GM19035 (cell line): ENCODE measurements around the gene SLC46A2.

Experiments
- ATAC-seq: cut with Tn5 transposase; IDR thresholded peaks from one replicate; pipeline ENCODE4 v1.9.1; 2021; ENCODE audit not compliant: unreplicated experiment

The SLC46A2 gene

GRCh38 chr9:112890106-112891081 lies at the start of gene SLC46A2:
TSS of gene SLC46A2 (minus strand) at chr9:112890876. CDS start at chr9:112890681, 195 bp downstream.
- no peak for ATAC-seq

GRCh38 chr9:112939418-112939817 lies 48.7 kb upstream of the SLC46A2 start:
- no peak for ATAC-seq

- no peak for ATAC-seq
Observed at GRCh38 chr9:112933696-112934095, 43.0 kb upstream of the SLC46A2 start.

GRCh38 chr9:112925058-112925641 lies 34.5 kb upstream of the SLC46A2 start:
- no peak for ATAC-seq

- ATAC-seq: peak; percentile 59
Observed at GRCh38 chr9:112921549-112921948, 30.9 kb upstream of the SLC46A2 start.

GRCh38 chr9:112917987-112918362 lies 27.3 kb upstream of the SLC46A2 start:
- no peak for ATAC-seq

- no peak for ATAC-seq
Observed at GRCh38 chr9:112917047-112917986, 26.6 kb upstream of the SLC46A2 start.

GRCh38 chr9:112914524-112914923 lies 23.8 kb upstream of the SLC46A2 start:
- ATAC-seq: no peak

- ATAC-seq: no peak
Observed at GRCh38 chr9:112913326-112913725, 22.6 kb upstream of the SLC46A2 start.

GRCh38 chr9:112912636-112913035 lies 22.0 kb upstream of the SLC46A2 start:
- ATAC-seq: no peak

GRCh38 chr9:112911736-112912135 lies 21.1 kb upstream of the SLC46A2 start:
- no peak for ATAC-seq

- no peak for ATAC-seq
Observed at GRCh38 chr9:112905084-112905483, 14.4 kb upstream of the SLC46A2 start.

- no peak for ATAC-seq
Observed at GRCh38 chr9:112900901-112901300, 10.2 kb upstream of the SLC46A2 start.

- no peak for ATAC-seq
Observed at GRCh38 chr9:112900488-112900887, 9.8 kb upstream of the SLC46A2 start.

- ATAC-seq: no peak
Observed at GRCh38 chr9:112898872-112899311, 8.2 kb upstream of the SLC46A2 start.

- no peak for ATAC-seq
Observed at GRCh38 chr9:112896131-112896530, 5.5 kb upstream of the SLC46A2 start.

- ATAC-seq: no peak
Observed at GRCh38 chr9:112894699-112895098, 4.0 kb upstream of the SLC46A2 start.

- ATAC-seq: no peak
Observed at GRCh38 chr9:112894041-112894440, 3.4 kb upstream of the SLC46A2 start.

GRCh38 chr9:112892981-112893380 lies 2.3 kb upstream of the SLC46A2 start:
- no peak for ATAC-seq

- ATAC-seq: no peak
Observed at GRCh38 chr9:112891521-112891920, 845 bp upstream of the SLC46A2 start.

GRCh38 chr9:112887381-112887780 lies 3.3 kb downstream of the SLC46A2 start:
- no peak for ATAC-seq
